ENCODE measurements around the gene OSGEP. TPM values are rescaled to one million over a fixed set of nuclear protein-coding genes. Genes with fewer than 3 reads are reported as not detected.

The OSGEP gene
- total RNA-seq, 2 donors from 2014 or later: 50.7 to 68.1 TPM

DNA sequence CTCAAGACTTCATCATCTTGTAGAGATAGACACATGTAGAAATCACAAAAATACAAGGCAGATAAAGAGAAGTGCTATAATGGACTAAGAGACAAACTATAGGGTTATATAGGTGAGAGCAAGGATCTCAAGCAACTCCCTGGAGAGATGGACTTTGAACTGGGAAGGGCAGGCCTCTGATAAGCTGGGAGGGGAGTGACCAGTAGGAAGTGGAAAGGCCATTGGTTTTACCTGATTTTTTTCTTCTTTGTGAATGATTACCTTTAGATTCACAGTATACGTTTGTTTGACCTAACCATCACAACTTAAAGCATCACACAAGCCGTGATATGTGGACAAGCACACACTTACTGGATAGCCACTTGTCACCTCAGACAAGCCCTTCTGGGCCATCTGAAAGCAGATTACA is 36.1 kb downstream of the OSGEP start:
- no peak for DNase-seq
- H3K36me3 Mint-ChIP-seq (ENCODE audit: insufficient read depth in 2 of 2): peaks cover 2% of the 10 kb centered on the region in 2 donors
- H3K4me1 Mint-ChIP-seq (ENCODE audit: low read depth): peaks cover 25% of the 10 kb centered on the region
- H3K27me3 Mint-ChIP-seq (ENCODE audit: low read depth): no peaks in the 10 kb centered on the region
- no peak for ATAC-seq (replicated peaks in 1 of 2)
- no peak overlapping the region for H3K27ac Mint-ChIP-seq
- H3K9me3 Mint-ChIP-seq: no peaks in the 10 kb centered on the region
- no peak overlapping the region for H3K4me3 Mint-ChIP-seq

DNA sequence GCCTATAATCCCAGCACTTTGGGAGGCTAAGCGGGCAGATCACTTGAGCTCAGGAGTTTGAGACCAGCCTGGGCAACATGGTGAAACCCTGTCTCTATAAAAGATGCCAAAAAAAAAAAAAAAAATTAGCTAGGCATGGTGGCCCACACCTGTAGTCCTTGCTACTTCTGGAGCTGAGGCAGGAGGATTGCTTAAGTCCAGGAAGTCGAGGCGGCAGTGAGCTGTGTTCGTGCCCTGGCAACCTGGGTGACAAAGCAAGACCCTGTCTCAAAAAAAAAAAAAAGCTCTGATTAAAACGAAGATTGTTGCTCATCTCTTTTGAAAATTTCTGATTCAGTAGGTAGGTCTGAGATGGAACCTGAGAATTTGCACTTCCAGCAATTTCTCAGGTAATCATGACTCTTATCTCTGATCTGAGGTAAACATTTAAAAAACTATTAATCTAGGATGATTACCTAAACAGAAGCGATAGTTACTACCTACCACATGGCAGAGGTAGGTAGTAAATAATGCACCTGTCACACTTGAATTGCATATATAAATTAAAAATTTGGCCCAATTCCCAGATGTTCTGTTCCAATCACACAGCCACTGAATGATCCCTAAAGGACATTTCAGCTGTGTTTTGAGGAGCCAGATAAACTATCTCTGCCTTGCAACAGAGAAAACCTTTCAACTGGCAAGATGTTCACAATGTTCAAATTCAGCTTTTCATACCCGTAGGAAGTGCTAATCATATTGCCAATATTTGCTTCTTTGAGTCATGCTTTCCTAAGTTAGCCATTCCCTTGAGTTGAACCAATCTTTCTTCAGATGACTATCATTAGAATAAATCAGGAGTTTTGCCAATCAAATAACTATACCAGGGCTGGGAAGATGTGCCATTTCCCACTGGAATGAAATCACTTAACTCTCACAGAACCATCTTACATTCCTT is 37.1 kb downstream of the OSGEP start:
- no peak overlapping the region for H3K27ac Mint-ChIP-seq
- ATAC-seq (replicated peaks in 1 of 2) (no peak), DNase-seq (no peak)
- peaks cover 27% of the 10 kb centered on the region for H3K4me1 Mint-ChIP-seq (ENCODE audit: low read depth)
- no peaks in the 10 kb centered on the region for H3K9me3 Mint-ChIP-seq
- H3K27me3 Mint-ChIP-seq (ENCODE audit: low read depth): no peaks in the 10 kb centered on the region
- no peak overlapping the region for H3K4me3 Mint-ChIP-seq
- peaks cover 2 to 4% of the 10 kb centered on the region in 2 donors for H3K36me3 Mint-ChIP-seq (ENCODE audit: insufficient read depth in 2 of 2)

DNA sequence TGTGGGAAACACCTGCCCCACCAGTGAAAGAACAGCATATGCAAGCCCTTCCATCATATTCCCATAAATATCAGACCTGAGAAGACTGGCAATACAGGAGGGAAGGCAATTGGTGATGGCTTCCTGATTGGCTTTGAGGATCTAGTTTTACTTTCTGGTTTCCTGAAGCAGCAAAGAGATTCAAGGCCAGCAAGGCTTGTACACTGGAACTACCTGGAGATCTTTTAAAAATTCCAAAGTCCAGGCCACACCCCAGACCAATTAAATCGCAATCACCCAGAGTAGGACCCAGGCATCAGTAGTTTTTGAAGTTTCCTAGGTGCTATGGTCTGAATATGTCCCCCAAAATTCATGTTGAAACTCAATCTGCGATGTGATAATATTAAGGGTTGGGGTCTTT is 38.4 kb downstream of the OSGEP start:
- no peak for DNase-seq
- H3K4me3 Mint-ChIP-seq: no peak overlapping the region
- H3K9me3 Mint-ChIP-seq: no peaks in the 10 kb centered on the region
- no peak for ATAC-seq (replicated peaks in 1 of 2)
- H3K36me3 Mint-ChIP-seq (ENCODE audit: insufficient read depth in 2 of 2): peaks cover 2 to 4% of the 10 kb centered on the region in 2 donors
- H3K27ac Mint-ChIP-seq: no peak overlapping the region
- peaks cover 40% of the 10 kb centered on the region for H3K4me1 Mint-ChIP-seq (ENCODE audit: low read depth)
- H3K27me3 Mint-ChIP-seq (ENCODE audit: low read depth): no peaks in the 10 kb centered on the region

DNA sequence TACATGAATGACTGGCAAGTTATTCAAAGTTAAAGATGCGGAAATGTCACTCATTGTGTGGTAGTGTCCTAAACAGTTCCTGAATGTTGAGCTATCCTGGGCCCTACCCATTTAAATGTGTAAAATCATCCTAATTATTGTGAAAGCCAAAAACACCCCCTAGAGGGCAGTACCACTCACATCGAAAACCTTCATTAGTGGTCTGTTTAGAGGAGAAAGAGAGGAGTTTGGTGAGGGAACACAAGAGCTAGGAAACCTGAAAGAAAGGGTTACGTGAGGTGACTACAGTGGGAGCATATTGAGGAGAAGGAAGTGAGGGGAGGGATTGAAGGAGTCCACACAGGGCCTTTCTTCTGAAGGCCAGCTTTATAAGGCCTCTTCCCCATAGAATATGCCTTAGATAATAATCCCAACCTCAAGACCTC is 38.8 kb downstream of the OSGEP start:
- Mint-ChIP-seq H3K27me3 (ENCODE audit: low read depth) (no peaks in the 10 kb centered on the region), H3K4me3 (peak overlapping the region in 1 of 2 donors; percentile 1), H3K27ac (peak overlapping the region; percentile 10), H3K36me3 (ENCODE audit: insufficient read depth in 2 of 2) (peaks cover 3 to 4% of the 10 kb centered on the region in 2 donors), H3K9me3 (no peaks in the 10 kb centered on the region), H3K4me1 (ENCODE audit: low read depth) (peaks cover 45% of the 10 kb centered on the region)
- peak; percentile 42 to 46 for DNase-seq
- peak; percentile 22 to 43 for ATAC-seq (replicated peaks in 1 of 2)

DNA sequence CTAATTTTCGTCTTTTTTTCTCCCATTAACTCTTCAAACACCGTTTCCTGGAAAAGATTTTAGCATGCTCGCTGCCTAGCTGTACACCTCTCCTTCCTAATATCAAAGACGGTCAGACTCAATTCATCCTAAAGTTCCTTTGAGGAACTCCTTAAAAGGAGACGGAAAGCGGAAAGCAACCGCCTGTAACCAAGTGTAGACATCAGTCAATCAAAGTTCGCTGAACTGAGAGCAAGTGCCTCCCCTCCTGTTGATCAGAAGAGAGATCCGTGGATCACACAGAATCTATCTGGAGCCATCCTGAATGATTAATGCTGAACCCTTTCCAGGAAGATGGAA is 40.9 kb downstream of the OSGEP start:
- no peaks in the 10 kb centered on the region for H3K9me3 Mint-ChIP-seq
- peak; percentile 46 to 48 for ATAC-seq (replicated peaks in 1 of 2)
- peak overlapping the region; percentile 91 to 95 for H3K4me3 Mint-ChIP-seq
- peaks cover 53% of the 10 kb centered on the region for H3K4me1 Mint-ChIP-seq (ENCODE audit: low read depth)
- peak overlapping the region; percentile 97 for H3K27ac Mint-ChIP-seq
- peaks cover 3 to 4% of the 10 kb centered on the region in 2 donors for H3K36me3 Mint-ChIP-seq (ENCODE audit: insufficient read depth in 2 of 2)
- H3K27me3 Mint-ChIP-seq (ENCODE audit: low read depth): no peaks in the 10 kb centered on the region
- peak; percentile 18 to 29 for DNase-seq

DNA sequence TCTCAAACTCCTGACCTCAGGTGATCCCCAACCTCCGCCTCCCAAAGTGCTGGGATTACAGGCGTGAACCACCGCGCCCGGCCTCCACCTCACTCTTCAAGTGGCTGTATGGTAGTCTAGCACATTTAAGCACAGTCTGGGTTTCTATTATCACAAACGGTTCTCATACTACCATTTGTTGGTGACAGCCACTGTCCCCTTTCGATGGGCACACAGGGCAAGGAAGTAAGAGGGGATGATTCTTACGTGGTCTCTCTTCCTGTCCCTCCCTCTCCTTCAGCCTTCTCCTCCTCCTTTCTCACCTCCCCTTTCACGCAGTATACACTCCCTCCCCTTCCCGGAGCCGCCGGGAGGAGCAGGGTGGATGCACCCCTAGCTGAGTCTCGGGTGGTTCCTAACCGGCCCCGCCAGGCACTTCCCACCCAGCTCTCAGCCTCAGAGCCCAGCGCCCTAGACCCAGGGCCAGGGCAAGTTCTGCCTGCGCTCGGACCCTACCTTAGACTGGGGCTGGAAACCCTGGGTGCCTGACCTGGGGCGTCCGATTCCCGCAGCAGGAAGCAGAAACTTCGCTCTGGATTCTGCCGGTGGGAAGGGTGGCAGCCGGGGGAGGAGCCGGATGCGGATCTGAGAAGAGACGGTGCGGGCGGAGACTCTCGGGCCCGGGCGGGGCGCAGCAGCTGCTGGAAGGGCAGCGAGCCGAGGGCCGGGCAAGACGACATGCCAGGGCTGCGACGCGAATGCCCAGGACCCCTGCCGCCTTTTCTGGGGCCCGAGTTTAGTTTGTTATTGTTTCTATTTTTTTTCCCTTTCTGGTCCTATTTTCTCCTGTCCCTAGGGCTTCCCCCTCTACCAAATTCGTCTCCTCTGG is 41.5 kb downstream of the OSGEP start, which contains the start of gene TEP1:
Gene TEP1 (minus strand): TSS at position 626 of the 868 bp plus-strand sequence. CDS start 5,062 bp downstream, outside the sequence.
- H3K27me3 Mint-ChIP-seq (ENCODE audit: low read depth): no peaks in the 10 kb centered on the region
- H3K36me3 Mint-ChIP-seq (ENCODE audit: insufficient read depth in 2 of 2): peaks cover 3 to 4% of the 10 kb centered on the region in 2 donors
- H3K4me1 Mint-ChIP-seq (ENCODE audit: low read depth): peaks cover 55% of the 10 kb centered on the region
- H3K4me3 Mint-ChIP-seq: peak within 1 kb of the TSS; percentile 91 to 95
- ATAC-seq (replicated peaks in 1 of 2): peak; percentile 90 to 91
- peak within 1 kb of the TSS; percentile 97 for H3K27ac Mint-ChIP-seq
- no peaks in the 10 kb centered on the region for H3K9me3 Mint-ChIP-seq
- peak; percentile 84 to 87 for DNase-seq

DNA sequence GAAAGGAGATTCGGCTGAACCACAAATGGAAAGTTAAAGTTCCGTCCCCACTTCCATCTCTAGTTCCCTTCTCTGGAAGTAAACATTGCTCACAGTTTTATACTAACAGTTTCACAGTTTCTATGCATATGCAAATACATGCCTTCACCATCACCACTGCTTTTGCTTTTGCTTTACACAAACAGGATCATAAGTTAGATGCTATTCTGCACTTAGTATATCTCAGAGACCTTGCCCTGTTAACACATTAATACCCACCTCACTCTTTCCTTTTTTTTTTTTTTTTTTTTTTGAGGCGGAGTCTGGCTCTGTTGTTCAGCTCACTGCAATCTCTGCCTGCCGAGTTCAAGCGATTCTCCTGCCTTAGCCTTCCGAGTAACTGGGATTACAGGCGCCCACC is 42.2 kb downstream of the OSGEP start:
- H3K4me3 Mint-ChIP-seq: peak overlapping the region; percentile 91 to 95
- H3K4me1 Mint-ChIP-seq (ENCODE audit: low read depth): peaks cover 61% of the 10 kb centered on the region
- DNase-seq (no peak), ATAC-seq (replicated peaks in 1 of 2) (peak; percentile 13 to 18)
- H3K36me3 Mint-ChIP-seq (ENCODE audit: insufficient read depth in 2 of 2): peaks cover 3 to 6% of the 10 kb centered on the region in 2 donors
- no peaks in the 10 kb centered on the region for H3K27me3 Mint-ChIP-seq (ENCODE audit: low read depth)
- no peaks in the 10 kb centered on the region for H3K9me3 Mint-ChIP-seq
- H3K27ac Mint-ChIP-seq: peak overlapping the region; percentile 97

DNA sequence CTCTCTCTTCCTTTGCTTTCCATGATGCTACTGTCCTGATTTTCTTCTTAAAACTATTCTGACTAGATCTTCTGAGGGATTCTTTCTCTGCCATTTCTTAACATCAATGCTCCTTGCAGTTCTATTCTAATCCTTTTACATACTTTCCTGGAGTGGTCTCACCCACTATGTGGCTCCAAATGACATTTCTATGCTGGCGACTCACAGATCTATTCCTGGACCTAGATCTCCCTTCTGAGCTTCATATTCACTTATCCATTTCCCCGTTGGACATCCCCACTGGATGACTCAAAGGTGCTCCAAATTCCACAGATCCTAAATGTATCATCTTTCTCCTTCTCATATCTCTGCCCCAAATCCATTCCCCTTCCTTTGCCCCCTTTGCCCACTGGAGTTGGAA is 45.4 kb downstream of the OSGEP start:
- Mint-ChIP-seq H3K36me3 (ENCODE audit: insufficient read depth in 2 of 2) (peaks cover 6 to 15% of the 10 kb centered on the region in 2 donors), H3K27me3 (ENCODE audit: low read depth) (no peaks in the 10 kb centered on the region), H3K4me3 (no peak overlapping the region), H3K9me3 (no peaks in the 10 kb centered on the region), H3K27ac (peak overlapping the region; percentile 13), H3K4me1 (ENCODE audit: low read depth) (peaks cover 60% of the 10 kb centered on the region)
- DNase-seq (no peak), ATAC-seq (replicated peaks in 1 of 2) (no peak)

DNA sequence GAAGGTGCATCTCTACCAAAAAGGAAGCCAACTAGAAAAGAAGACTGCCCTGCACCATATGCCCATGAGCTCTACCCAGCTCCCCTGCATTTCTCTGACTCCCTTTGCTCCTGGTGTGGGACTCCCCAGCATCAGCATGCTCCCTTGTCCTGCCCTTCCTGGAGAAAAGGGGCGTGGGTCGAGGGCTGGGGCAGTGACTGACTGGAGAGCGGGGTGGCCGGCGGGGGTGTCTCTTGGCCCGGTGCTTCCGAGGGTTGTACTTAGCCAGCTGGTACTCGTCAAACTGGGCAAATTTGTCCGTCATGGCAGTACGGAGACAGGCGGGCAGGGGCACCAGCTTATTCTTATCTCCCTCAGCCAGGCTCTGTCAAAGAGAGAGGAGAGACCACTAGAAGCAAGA is 51.1 kb downstream of the OSGEP start:
- Mint-ChIP-seq H3K36me3 (ENCODE audit: insufficient read depth in 2 of 2) (peaks cover 9 to 31% of the 10 kb centered on the region in 2 donors), H3K4me1 (ENCODE audit: low read depth) (peaks cover 50% of the 10 kb centered on the region), H3K9me3 (no peaks in the 10 kb centered on the region), H3K27ac (peak overlapping the region; percentile 66), H3K4me3 (no peak overlapping the region), H3K27me3 (ENCODE audit: low read depth) (no peaks in the 10 kb centered on the region)
- ATAC-seq (replicated peaks in 1 of 2) (no peak), DNase-seq (no peak)

DNA sequence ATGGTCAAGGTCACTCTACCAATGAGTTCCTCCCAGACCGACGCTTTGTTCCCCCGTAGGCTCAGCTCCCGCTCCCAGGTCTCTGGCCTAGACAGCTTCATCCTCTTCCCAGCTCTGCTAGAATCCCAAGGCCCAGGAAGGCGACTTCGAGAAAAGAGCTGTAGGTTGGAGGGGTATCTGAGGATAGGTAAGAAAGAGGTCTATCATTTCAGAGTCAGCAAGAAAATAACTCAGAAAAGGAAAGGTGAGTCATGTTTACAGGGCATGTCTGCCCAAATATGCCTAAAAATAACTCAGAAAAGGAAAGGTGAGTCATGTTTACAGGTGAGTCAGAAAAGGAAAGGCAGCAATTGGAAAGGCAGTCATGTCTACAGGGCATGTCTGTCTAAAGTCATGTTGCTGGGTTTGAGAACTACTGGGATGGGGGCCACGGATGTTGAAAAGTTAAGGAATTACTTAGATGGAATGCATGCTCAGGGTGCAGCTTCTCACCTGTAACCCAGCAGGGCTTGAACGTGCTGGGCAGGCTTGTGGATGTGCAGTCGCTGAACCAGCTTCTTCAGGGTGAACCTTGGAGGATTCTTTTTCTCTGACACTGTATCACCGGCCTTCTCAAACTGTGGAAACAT is 53.5 kb downstream of the OSGEP start:
- H3K36me3 Mint-ChIP-seq (ENCODE audit: insufficient read depth in 2 of 2): peaks cover 7 to 38% of the 10 kb centered on the region in 2 donors
- no peaks in the 10 kb centered on the region for H3K9me3 Mint-ChIP-seq
- DNase-seq (peak; percentile 30 to 32), ATAC-seq (replicated peaks in 1 of 2) (peak; percentile 91 to 93)
- no peaks in the 10 kb centered on the region for H3K27me3 Mint-ChIP-seq (ENCODE audit: low read depth)
- H3K4me3 Mint-ChIP-seq: peak overlapping the region; percentile 68 to 75
- H3K27ac Mint-ChIP-seq: peak overlapping the region; percentile 90
- H3K4me1 Mint-ChIP-seq (ENCODE audit: low read depth): peaks cover 32% of the 10 kb centered on the region

DNA sequence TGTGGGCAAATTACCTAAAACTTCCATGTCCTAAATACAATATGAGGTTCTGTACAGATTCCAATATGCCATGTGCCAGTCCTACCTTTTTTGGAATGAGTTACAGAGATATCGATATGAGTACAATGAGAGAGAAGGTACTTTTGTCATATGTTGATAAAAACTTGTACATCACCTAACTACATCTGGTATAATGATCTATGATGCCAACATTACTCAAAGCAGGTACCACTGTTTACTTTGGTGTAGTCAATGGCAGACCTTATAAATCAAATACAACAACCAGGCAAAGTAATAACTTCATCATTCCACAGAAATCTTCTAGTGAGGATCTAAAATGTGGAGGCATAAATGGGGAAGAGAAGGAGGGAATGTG is 54.0 kb downstream of the OSGEP start:
- no peak for DNase-seq
- Mint-ChIP-seq H3K27ac (peak overlapping the region; percentile 90), H3K9me3 (no peaks in the 10 kb centered on the region), H3K4me1 (ENCODE audit: low read depth) (peaks cover 30% of the 10 kb centered on the region), H3K36me3 (ENCODE audit: insufficient read depth in 2 of 2) (peaks cover 7 to 41% of the 10 kb centered on the region in 2 donors), H3K27me3 (ENCODE audit: low read depth) (no peaks in the 10 kb centered on the region), H3K4me3 (peak overlapping the region; percentile 68 to 75)
- ATAC-seq (replicated peaks in 1 of 2): peak; percentile 71 to 76

DNA sequence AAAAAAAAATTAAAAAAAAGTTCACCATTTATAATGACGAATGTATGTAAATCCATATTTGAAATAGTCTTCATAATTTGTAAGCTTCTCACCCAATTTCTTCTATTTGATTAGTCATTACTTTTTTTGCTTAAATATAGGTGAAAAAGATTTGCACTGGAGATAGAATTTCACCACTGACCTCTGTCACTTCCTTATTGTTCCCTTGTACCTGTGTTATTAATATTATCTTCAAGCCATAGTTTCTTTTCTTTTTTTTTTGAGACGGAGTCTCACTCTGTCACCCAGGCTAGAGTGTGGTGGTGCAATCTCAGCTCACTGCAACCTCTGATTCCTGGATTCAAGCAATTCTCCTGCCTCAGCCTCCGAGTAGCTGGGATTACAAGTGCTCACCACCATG is 57.1 kb downstream of the OSGEP start:
- DNase-seq (no peak), ATAC-seq (replicated peaks in 1 of 2) (no peak)
- H3K27ac Mint-ChIP-seq: no peak overlapping the region
- no peak overlapping the region for H3K4me3 Mint-ChIP-seq
- peaks cover 20% of the 10 kb centered on the region for H3K4me1 Mint-ChIP-seq (ENCODE audit: low read depth)
- H3K27me3 Mint-ChIP-seq (ENCODE audit: low read depth): no peaks in the 10 kb centered on the region
- peaks cover 10 to 35% of the 10 kb centered on the region in 2 donors for H3K36me3 Mint-ChIP-seq (ENCODE audit: insufficient read depth in 2 of 2)
- H3K9me3 Mint-ChIP-seq: no peaks in the 10 kb centered on the region
